HG03039 (cell line): ENCODE measurements around the gene SLC17A4.

ENCODE experiments used
- ATAC-seq: cut with Tn5 transposase; IDR thresholded peaks from one replicate; pipeline ENCODE4 v1.9.1; 2021; ENCODE audit warnings: mild to moderate bottlenecking, moderate library complexity; ENCODE audit not compliant: unreplicated experiment

The SLC17A4 gene

GRCh38 chr6:25804804-25805203, 50.3 kb downstream of the SLC17A4 start:
- no peak for ATAC-seq

GRCh38 chr6:25815194-25815593, 60.7 kb downstream of the SLC17A4 start:
- ATAC-seq, result no peak

DNA sequence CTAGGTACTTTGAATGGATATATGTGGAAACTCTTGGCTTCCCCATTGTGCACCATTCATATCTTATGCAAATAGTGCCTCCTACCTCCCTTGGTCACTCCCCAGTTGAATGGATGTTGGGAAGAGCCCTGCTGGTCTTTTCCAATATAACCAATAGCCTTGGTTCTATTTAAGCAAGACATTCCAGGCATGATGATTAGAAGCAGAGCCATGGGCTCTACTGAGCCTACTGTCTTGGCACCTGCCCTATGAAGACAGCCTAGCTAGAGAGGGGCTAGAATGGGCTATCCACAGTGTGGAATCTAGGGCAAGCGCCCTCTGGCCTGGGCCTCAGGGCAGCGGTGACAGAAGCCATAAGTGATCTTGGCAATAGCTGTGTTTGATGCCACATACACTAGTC, 61.7 kb downstream of the SLC17A4 start:
- ATAC-seq, result no peak

DNA sequence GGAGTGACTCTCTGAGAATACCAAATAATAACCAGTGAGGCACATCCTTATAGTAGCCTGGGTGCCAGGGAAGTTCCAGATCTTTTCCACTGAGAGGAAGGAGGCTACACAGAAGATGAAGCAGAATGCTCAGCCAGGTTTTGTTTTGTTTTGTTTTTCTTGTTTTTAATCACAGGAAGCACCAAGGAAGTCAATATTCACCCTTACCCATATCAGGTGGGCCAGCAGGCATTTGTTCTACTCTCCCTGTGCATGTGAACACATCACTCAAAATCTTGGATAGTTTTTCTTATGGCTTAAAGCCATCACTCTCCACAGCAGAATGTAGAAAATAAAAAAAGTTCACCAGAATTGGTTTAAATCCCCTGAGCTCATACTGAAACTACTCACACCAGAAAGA, 66.8 kb downstream of the SLC17A4 start:
- no peak for ATAC-seq

- peak; percentile 84 for ATAC-seq
These were observed 74.8 kb downstream of the SLC17A4 start for GRCh38 chr6:25829375-25829774.

DNA sequence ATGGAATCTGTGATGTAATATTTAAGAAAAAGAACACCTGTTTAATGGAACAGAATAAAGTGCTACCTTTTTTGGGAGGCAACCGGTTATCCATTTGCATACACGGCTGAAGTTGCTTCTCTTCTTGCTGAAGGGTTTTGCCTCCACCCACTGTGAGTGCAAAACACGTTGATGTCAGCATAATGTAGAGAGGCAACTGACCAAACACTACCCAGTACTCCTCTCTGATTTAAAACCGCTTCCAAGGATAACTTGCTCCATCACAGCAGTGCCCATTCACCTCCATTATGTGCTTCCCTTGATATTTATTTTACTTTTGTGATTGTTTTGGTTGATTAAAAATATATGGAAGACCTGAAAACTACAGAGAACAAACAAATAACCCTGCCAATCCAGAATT, 75.9 kb downstream of the SLC17A4 start:
- no peak for ATAC-seq
